GM18505 (cell line): ENCODE results near the gene USP31.

ENCODE experiments used
- ATAC-seq: cut with Tn5 transposase; IDR thresholded peaks from one replicate; pipeline ENCODE4 v1.9.1; 2021; ENCODE audit not compliant: unreplicated experiment
- POLR2A ChIP-seq: IDR thresholded peaks from 4 replicates; pipeline ENCODE4 v1.6.1; 2011; ENCODE audit warnings: borderline replicate concordance; ENCODE audit not compliant: insufficient read depth, insufficient read length; ENCODE audit errors: extremely low read depth

The USP31 gene

DNA sequence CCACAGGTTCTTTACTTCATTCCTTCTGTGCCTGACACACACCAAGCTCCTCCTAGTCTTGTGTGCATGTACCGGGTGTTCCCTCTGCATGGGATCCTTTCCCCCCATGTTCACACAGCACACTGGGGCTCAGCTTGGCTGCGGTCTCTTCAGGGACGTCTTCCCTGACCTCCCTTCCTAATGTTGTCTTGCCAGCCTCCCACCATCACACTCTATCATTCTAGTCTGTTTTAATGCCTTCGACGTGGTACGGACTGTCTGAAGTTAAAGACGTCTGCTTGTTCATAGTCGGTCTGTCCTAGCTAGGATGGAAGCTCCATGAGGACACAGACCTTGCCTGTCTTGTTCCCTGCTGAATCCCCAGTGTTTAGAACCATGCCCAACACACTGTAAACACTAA, 60.1 kb downstream of the USP31 start:
- no peak for ATAC-seq
- no peak for TF ChIP-seq POLR2A

DNA sequence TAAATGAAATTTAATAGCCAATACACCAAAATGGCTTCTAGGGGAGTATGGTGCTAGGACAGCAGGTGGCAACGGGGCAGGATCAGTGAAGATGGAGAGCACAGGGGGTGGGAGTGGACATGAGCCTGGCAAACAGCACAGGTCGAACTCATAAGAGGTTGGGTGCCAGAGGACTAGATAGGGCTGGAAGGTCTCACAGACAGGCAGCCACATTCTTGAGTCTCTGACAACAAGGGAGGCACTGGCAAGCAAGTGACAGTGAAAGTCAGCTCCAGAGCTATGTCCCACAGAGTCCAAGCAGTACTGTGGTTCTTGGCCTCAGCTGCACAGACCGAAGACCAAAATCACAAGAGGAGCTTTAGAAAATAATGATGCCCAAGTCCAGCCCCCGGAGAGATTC, 61.2 kb downstream of the USP31 start:
- no peak for TF ChIP-seq POLR2A
- ATAC-seq, result no peak

DNA sequence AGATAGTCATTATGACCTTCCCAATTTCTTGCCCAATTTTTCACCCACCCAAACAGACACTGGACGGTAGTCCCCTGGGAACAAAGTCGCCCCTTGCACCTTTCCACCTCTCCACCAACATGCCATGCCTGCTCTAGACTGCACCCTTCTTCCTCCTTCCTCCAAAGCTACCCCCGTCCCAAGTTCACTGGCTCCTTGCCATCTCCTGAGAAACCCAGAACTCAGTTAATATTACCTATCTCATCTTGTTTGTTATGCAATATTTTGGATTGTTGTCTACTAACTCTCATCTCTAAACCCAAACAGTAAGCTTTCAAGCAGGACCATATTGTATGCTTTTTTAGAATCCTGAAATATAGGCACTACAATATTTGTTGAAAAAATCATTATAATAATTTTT, 63.3 kb downstream of the USP31 start:
- no peak for ATAC-seq
- no peak for TF ChIP-seq POLR2A

DNA sequence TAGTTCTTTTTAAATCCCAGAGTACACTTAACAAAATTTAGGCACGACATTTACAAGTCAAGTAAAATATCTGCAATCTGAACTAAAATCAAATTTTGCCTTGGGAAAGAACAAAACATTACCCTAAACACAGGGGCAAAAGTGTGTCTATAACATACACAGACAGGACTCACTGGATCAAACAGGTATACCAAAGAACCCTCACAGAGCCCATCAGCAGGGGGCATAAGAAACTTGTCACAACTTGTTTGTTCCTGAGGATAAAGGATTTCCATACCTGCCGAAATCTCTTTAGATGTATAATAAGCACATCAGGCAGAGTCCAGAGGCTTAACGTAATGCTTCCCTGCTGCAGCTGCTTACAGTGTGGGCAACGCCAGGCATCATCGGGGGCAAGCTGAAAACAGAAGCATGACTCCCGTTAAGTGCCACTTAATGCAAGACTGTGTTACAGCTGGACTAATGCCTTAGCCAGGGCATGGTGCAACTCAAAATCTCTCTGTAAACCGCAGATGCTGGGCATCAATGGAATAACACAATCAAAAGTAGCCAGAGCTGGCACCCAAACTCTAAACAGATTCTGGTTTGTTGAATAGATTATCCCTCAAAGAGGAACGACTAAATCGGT, 67.0 kb downstream of the USP31 start:
- TF ChIP-seq POLR2A, result no peak
- no peak for ATAC-seq

DNA sequence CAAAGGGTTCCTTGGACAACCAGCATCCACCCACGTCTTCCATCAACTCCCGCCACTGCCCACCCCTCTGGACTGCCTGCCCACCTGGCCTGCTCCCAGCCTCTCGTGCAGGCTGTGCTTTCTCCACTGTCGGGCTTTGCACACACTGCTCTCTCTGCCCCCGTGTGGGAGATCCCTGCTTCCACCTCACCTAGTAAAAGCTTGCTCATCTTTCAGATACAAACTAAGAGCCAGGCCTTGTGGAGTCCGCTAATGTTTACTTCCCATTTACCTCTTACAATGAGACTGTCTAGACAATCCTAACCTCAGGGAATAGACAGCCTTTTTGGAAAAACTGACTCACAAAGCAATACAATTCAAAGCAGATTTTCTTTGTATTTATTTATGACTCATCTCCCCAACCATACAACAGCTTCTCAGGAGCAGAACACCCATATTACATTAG, 67.6 kb downstream of the USP31 start:
- ATAC-seq, result no peak
- TF ChIP-seq POLR2A, result no peak

DNA sequence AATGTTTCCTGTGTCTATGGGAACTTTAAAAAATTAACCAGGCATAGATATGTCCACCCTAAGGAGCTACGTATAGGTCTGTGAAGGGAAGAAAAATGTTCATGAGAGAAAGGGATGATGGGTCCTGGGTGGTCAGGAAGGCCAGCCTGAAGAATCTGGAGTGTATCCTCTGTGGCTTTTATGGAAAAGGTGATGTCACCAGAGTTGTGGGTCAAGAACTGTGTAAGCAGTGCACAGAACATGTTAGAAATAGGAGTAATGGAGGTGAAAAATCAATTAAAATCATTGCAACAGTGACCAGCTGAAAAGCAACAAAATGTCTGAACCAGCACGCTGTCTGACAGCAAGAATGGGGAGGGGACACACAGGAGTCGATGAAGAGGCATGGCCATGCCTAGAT, 68.5 kb downstream of the USP31 start:
- ATAC-seq, result no peak

DNA sequence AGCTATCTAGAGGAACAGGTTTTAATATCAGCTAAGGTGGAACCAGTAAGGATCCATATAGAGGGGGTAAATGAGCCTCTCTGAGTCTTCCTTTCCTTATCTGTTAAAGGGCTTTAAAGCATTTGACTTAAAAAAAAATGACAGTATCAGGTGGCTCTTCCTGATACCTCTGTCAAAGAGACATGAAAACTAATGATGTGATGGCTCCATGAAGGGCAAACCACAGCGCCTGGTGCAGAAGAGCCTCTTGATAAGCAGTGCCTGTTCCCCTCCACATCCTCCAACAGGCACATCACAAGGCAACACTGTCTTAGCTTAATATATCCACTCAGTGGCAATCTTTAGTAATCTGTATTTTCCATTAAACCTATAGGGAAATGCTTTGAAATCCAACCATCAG, 68.9 kb downstream of the USP31 start:
- ATAC-seq, result no peak
- TF ChIP-seq POLR2A, result no peak

More for the DNA sequence above, 68.5 kb downstream of the USP31 start:
- TF ChIP-seq POLR2A, result no peak

DNA sequence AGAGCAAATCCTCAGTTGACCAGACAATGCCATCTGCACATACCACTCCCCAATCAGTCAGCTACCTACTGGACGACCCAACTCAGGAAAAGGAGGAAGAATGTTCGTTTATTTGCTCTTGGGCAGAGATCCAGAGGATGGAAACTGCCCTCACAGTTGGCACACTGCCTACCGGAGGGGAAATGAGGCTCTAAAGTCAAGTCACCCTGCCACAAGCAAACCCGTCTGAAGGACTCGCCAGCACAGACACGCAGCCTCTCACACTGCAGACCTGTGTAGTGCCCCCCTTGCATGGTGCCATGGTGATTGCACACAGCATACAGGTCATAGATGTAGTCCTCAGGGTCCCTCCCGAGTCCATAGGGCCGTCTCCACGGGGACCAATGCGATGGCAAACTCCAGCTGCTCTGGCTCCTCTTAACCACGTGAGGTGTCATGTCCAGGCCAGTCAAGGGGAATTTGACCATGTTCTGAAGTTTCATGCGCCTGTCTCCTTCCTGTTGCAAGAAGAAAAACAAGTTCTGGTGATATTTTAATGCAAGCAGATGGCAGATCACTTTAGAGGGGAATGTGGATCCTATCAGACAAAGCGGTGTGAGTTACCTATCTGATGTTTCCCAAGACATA, 69.5 kb downstream of the USP31 start:
- no peak for ATAC-seq
- no peak for TF ChIP-seq POLR2A

DNA sequence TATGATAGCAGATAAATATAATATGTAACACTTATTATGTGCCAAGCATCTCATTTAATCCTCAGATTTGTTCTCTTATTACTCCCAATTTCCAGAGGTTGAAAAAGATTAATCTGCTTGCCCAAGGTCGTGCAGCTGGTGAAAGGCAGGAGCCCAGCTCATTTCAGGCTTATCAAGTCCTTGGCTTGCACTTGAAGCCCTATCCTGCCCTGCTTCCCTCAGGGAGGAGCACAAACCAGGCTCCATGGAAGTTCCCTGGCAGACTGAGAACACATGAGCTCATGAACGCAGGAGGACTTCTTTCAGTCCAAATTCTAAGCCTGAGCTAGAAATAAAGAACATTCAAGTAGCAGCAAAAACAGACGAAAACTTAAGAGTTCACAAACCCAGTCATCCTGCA, 74.8 kb downstream of the USP31 start:
- no peak for ATAC-seq
- no peak for TF ChIP-seq POLR2A

DNA sequence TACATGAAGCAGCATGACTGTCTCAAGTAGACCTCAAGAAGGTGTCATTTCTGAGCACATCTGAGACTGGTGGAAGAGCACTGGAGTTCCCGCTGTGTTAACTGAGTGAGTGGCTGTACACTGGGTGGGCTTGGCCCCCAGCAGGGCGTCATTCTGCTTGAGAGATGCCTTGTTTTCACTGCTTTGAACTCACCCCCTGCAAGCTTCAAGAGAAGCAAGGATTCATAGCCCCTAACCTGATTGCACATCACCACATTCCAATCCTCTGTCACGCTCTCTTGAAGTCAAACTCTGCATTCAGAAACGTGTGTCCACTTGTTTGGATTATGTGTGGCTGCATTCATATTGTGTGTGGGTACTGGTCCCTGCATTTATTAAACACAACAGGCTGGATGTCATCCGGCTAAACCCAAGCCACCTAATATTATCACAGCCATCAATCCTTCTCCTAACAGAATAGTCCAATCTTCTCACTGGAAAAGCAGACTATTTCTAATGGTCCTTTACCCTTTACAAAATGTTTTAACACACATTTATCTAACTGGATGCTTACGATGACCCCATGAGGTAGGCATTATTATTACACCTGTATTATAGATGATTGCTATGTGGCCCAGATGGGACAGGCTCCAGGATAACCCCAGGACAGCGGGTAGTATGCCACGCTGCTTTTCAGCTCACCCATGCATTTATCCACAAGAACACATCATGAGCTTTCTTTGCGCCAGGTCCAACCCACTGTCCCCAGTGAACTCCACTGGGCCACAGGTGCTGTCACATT, 76.3 kb downstream of the USP31 start:
- ATAC-seq, result no peak
- TF ChIP-seq POLR2A, result no peak

DNA sequence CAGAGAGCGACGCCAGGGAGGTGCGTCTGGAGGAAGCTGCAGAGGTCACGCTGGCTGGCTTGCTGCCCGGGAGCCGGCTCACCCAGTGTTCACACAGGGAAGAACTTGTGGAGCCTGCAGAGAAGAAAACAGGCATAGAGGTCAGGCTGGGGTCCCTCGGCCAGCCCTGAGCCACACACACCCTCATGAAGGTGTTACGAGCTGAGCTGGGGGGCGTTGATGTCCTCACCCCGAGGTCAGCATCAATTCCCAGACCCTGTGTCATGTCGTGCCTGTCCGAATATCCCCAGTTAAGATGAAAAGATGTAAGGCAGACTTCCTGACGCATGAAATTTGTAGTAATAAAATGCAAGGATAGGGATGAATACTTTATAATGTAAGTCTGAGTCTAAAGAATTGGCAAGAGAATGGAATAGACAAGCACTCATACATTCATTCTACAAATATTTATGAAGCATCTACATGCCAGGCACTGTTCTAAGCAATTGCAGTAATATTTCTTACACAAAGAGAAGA, 77.1 kb downstream of the USP31 start:
- ATAC-seq, result no peak
- no peak for TF ChIP-seq POLR2A

DNA sequence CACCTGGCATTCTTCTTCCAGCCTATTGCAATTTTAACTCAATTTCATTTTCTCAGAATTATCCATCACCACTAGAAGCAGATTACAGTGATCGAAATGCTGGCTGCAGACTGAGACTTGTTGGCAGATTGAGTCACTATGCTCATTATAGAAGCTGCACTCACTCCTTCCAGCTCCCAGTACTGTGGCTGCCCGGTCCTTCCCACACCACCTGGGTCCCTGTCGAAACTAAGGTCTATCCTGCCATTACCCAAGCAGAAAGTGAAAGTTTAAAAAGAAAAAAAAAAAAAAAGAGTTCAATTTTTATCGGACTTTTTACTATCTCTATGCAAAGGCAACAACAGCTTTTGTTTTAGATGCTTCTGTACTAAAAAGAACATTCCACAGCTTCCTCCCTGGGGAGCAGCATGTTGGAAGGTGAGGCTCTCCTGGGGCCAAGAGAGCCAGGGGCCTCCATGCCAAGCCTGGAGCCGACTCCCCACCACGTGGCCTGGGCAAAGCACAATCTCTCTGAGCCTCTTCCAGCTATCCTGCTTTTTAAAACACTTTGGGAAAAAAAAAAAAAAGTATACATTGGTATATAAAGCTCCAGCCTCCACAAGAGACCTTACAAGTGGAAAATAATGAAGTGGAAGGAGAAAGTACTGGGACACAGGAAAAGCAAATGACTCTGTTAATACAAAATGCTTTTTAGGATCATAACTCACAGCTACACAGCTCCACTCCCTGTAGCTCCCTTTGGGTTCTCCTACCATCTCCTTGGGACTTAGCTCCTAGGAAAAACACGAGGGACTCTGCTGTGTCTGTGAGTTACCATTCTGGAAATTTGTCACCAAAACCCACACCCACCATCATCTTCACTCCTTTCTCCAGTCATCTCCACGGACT, 77.8 kb downstream of the USP31 start:
- no peak for ATAC-seq
- no peak for TF ChIP-seq POLR2A

DNA sequence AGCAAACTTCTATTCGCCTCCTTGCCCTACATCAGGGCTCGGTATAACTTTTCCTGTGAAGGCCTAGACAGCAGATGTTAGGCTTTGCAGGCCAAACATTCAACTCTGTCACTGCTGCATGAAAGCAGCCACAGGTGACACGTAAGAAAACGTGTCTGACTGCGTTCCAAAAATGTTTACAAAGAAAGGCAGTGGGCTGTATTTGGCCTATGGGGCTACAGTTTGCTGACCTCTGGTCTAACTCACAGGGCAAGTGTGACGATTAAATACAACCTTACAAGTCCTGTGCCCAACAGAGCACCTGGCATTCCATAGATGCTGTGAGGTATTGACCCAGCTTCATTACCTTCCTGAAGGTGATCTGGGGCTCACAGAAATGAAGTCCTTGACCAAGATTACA, 79.4 kb downstream of the USP31 start:
- TF ChIP-seq POLR2A, result no peak
- no peak for ATAC-seq
